CD4-positive, alpha-beta T cell treated with Interleukin-10 for 1 hour (primary cell): ENCODE measurements around the gene USP48.
"Not testable (repeated sequence)": the region's sequence is repeated elsewhere in the genome, so short reads cannot be mapped to it uniquely, and the experiment has no call there.

Experiments used
- DNase-seq: peaks from one replicate; pipeline ENCODE4 v3.0.0-alpha.2; 2020

The USP48 gene

GRCh38 chr1:21782868-21783678 is at the start of gene USP48:
USP48 (minus strand) TSS chr1:21783149; CDS start chr1:21782957, 192 bp downstream.
- DNase-seq: peak; percentile 98

DNA sequence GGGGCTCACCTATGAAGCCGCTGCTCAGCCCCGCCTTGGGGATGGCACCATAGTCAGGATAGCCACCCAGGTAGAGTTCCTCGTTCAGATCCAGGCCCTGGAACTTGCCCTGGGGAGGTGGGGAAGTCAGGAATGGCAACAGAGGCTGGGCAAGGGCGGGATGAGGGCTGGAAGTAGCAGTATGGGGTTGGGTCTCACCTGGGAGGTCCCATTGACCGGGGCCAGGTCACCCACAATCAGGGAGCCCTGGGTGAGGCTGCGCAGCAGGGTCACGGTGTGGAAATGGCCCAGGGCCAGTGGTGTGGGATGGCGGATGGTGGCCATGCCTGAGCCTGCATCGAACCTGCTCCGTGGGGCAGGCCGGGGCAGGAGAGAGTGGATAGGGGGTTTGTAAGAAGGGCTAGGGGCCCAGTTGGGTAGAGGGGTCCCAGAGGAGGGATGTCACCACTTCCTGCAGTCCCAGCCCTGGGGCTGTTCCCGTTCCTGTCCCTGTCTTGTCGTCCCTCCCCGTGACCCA is 48.6 kb upstream of the USP48 start:
- DNase-seq: no peak

- no peak for DNase-seq
Measured at GRCh38 chr1:21830792-21831453, 48.0 kb upstream of the USP48 start.

GRCh38 chr1:21829294-21829693 is 46.3 kb upstream of the USP48 start:
- no peak for DNase-seq

DNA sequence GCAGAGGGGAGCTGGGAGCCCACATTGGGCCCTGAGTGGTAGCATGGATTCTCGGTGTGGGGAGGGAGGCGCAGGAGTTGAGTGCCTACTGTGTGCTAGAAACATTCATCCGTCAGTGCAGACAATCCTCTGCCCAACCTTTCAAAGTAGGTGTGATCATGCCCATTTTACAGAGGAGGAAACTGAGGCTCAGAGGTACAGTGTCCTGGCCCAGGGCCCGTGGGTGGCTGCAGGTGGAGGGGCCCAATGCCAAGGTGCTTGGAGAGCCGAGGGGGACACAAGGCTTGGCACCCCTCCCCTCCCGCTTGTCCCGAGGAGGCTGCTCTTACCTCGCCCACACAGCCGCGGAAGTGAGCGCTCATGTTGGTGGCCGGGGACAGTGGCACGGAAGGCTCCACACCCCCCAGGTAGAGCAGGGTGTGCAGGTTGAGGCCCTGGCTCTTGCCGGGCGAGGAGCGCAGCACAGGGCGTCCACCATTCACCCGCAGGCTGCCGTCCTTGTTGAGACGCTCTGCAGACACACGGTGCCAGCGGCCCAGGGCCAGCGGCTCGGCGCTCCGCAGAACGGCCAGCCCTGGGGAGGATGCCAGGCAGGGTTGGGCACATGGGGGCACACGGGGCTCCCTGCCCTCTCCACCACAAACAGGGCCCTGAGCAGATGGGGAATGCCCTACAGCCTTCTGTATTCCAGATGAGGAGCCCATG is 45.7 kb upstream of the USP48 start:
- no peak for DNase-seq

DNA sequence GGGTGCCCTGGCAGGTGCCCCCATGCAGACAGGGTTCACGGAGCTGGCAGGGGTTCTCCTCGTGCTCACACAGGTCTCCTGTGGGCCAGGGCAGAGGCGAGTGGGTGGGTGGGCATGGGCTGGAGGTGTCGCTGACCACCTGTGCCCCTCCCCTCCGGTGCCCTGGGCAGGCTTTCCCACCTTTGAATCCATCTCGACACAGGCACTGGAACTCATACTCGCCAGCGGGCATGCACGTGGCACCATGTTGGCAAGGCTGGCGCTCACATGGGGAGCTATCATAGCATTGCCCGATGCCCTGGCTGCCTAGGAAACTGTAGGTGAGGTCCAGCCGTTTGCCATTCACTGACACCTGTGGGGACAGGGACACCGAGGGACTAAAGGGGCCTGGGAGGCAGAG is 45.1 kb upstream of the USP48 start:
- no peak for DNase-seq

DNA sequence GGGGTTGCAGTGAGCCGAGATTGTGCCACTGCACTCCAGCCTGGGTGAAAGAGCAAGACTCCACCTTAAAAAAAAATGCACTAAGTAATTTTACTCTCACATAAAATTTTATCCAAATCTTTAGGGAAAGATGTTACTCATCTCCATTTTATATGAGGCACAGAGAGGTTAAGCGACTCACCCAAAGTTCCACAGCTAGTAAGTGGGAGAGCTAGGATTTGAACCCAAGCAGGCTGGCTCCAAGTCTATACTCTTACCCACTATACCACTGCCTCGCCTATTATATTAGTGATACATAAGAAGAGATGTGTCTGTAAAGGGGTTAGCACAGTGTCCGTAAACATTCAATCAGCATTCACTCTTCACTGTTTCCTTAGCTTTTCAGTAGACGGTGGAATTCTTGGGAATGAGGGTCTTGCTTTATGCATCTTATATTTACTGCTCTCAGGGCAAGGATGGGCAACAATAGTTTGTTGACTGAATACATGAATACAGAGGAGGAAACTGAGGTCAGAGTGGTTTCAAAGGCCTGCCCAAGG is 44.3 kb upstream of the USP48 start:
- no peak for DNase-seq

DNA sequence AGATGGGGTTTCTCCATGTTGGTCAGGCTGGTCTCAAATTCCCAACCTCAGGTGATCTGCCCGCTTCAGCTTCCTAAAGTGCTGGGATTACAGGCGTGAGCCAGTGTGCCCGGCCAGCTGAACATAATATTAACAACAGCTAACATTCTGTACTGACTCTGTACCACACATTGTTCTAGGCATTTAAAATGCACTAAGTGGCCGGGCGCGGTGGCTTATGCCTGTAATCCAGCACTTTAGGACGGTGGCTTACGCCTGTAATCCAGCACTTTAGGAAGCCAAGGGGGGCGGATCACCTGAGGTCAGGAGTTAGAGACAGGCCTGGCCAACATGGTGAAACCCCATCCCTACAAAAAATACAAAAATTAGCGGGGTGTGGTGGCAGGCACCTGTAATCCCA is 43.7 kb upstream of the USP48 start:
- DNase-seq: not testable (repeated sequence)

DNA sequence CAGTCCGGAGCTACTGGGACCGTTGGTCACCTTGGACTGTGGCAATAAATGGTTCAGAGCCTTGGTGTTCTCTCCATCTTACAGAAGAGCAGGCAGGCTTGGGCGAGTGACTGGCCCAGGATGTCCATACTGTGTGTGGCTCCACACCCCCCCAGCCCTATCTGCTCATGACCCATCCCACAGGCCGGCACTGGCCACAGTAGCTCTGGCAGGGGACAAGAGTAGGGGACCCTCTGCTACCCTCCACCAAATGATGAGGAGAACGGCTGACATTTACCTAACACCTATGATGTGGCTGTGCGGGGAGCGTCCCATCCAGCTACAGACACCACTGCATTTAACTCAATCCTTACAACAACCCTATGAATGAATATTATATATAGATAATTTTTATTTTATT is 42.4 kb upstream of the USP48 start:
- no peak for DNase-seq

DNA sequence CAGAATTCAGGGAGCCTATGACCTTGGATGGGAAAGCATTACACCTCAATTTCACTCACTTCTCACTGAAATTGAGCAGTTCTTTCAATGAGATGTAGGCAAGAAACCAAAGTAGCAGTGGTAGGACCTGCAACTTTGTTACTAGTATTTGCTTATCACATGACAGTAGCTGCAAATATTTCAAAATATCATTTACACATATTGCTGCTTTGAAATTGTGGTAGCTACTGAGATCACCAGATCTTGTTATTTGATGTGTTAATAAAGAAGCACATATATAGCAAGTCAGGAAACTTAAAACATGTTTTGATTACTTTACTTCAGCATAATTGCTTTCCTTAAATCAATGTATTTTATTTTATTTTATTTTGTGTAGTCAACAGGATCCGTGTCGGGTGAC is 42.0 kb upstream of the USP48 start:
- DNase-seq: no peak

DNA sequence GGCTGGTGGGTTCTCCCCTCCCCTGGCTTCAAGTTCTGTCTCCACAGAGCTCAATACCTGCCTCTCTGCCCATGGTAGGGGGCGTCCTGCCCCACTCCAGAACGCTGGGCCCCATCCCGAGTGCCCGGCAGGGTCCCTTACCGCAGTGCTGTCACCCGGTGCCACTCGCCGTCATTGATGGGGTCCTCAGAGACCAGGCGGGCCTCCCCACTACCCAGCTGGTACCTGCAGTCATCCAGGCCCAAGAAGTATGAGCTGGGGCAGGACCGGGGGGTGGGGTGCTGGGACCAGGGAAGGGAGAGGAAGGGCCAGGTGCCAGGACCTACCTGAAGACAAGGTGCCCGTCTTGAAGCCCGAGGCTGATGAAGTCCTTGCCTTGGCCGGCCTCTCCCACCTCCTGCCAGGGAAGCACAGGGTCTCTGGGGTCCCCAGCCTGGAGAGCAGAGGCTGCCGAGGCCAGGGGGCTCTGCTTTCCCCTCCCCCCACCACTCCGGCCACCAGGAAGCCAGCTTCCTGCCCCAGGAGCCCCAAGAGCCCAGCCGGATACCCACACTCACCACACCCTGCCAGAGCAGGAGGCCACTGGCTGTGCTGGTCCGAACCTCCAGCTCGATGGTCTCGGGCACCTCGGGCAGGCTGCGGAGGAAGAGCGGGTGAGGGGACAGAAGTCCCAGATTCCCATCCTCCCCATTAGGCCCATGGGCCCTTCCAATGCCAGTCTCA is 41.2 kb upstream of the USP48 start:
- DNase-seq: no peak

GRCh38 chr1:21823206-21823979 is 40.4 kb upstream of the USP48 start:
- no peak for DNase-seq

DNA sequence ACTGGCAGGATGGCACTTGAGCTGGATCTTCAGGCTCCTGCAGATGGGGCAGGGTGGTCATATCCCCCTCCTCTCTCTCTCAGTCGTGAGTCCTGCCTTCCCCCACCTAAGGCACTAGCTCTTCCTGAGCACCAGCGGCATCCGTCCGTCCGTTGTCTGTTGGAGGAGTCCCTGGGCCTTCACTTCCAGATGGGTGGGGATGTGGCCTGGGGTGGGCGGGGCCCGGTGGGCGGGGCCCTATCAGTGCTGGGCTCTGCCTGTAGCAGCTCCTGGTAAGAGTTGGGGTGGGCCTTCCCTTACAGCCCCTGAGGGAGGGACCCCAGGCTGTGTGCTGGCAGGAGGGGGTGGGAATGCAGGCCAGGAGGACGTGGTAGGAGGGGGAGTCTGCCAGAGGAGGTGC is 39.4 kb upstream of the USP48 start:
- no peak for DNase-seq

DNA sequence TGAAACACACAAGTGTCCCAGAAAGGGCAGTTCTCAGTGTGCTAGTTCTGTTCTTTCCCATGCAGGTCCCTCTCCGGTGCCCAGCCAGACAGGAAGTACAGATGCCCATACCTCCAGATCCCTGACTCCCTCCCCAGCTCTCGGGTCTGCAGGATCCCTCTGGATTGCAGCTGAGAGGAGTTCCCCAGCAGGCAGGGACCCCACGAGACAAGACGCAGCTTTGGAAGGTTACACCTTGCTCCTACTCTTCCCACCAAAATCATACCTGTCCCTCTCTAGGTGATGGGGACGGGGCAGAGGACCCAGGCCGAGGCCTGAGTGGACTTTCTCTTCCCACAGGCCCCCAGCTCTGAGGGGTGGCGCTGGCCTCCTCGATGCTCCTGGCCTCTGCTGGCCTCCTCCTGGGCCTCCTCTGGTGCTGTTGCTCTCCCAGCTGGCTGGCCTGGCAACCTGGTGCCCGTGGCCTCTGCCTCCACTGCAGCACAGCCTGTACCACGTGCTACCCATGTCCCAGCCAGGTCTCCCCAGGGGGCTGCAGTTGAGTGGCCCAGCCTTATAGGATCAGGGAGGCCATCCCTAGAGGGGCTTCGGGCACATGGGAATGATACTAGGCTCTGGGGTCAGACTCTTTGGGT is 38.6 kb upstream of the USP48 start:
- DNase-seq: no peak

- DNase-seq: no peak
Measured at GRCh38 chr1:21820597-21821232, 37.8 kb upstream of the USP48 start.

GRCh38 chr1:21818656-21819055 is 35.7 kb upstream of the USP48 start:
- peak; percentile 32 for DNase-seq

DNA sequence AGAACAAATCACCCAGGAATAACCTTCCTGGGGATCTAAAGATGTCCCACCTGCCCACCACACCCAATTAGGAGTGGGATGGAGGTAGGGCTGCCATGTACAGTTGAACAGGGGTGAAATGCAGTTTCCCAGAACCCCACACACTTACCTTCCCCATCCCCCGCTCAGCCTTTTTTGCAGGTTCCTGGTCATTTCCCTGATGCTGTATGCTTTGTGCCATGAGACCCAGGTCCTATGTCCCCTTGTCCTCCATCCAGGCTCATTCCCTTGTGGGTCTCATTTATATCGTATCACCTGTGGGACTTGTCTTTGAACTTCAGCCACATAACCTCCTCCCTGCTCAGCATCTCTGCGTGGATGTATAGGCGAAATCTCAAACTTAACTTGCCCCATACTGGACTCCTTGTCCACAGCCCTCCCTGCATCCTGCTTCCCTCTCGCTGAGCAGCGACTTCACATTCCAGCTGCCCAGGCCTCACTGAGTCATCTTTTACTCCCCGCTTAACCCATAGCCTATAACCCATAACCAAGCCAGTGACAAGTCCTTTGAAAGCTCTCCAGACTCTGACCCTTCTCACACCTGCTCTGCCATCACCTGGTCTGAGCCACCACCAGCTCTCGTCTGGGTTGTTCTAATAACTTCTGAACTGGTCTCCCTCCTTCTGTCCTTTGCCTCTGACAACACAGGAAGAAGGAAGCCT is 33.8 kb upstream of the USP48 start:
- no peak for DNase-seq

DNA sequence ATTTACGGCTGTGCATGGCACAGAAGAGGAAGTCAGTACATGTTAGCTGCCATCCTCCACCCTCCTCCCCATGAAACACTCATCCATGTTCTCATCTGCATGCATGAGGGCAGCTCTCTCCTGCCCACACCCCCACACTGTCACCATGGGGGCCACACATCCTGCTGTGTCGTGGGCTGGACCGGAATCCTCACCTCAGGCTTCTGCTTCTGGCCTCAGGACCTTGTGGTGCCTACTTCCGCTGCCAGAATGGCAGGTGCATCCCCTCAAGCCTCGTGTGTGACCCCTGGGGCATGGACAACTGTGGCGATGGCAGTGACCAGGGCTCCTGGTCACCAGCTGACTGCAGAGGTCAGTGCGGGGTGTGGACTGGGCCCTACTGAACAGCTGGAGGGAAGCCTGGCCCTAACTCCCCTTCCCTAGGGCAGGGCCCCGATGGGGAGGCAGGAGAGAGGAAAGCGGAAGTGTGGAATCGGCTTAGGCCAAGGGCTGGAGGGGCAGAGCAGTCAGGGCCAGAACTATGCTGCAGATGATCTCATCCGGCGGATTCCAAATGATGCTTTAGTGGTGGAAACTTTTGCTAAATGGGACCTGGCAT is 32.9 kb upstream of the USP48 start:
- peak; percentile 4 for DNase-seq

- DNase-seq: no peak
Measured at GRCh38 chr1:21814981-21815582, 32.1 kb upstream of the USP48 start.
